Stimulated activated naive B cell treated with anti-CD40 and anti-IgM and Interleukin-4, amounts not matched to agents 10 μg/mL and 1 μg/mL and 100 μg/mL, for 72 hours (primary cell): ENCODE measurements around the gene ZNF808.
A peak's percentile ranks its signal among the peaks of the same experiment; 100 is the strongest.
"Not testable (repeated sequence)": the region's sequence is repeated elsewhere in the genome, so short reads cannot be mapped to it uniquely, and the experiment has no call there.

ENCODE experiments used
- ATAC-seq, 2 donors: fragments of 150-1000 bp; cut with Tn5 transposase; replicated peaks; 2 replicates each; pipeline ENCODE4 v1.10.0; 2021; ENCODE audit warnings: moderate library complexity in 1 of 2
- DNase-seq: peaks from one replicate; pipeline ENCODE4 v3.0.0; 2021
- H3K27ac Mint-ChIP-seq: one replicate; pipeline ENCODE4 v1.8.0; 2022; ENCODE audit warnings: mild to moderate bottlenecking, mixed read lengths
- H3K27me3 Mint-ChIP-seq, 2 donors: one replicate each; pipeline ENCODE4 v1.8.0; 2022; ENCODE audit warnings: mixed read lengths in 2 of 2
- H3K36me3 Mint-ChIP-seq, 2 donors: one replicate each; pipeline ENCODE4 v1.8.0; 2022; ENCODE audit warnings: mixed read lengths in 2 of 2, mild to moderate bottlenecking in 1 of 2
- H3K4me1 Mint-ChIP-seq, 2 donors: one replicate each; pipeline ENCODE4 v1.8.0; 2022; ENCODE audit warnings: mixed read lengths in 2 of 2, mild to moderate bottlenecking in 1 of 2
- H3K4me3 Mint-ChIP-seq, 2 donors: one replicate each; pipeline ENCODE4 v1.8.0; 2022; ENCODE audit warnings: mild to moderate bottlenecking in 2 of 2, mixed read lengths in 2 of 2, moderate library complexity in 1 of 2
- H3K9me3 Mint-ChIP-seq, 2 donors: one replicate each; pipeline ENCODE4 v1.8.0; 2022; ENCODE audit warnings: mixed read lengths in 2 of 2, mild to moderate bottlenecking in 1 of 2

The ZNF808 gene

DNA sequence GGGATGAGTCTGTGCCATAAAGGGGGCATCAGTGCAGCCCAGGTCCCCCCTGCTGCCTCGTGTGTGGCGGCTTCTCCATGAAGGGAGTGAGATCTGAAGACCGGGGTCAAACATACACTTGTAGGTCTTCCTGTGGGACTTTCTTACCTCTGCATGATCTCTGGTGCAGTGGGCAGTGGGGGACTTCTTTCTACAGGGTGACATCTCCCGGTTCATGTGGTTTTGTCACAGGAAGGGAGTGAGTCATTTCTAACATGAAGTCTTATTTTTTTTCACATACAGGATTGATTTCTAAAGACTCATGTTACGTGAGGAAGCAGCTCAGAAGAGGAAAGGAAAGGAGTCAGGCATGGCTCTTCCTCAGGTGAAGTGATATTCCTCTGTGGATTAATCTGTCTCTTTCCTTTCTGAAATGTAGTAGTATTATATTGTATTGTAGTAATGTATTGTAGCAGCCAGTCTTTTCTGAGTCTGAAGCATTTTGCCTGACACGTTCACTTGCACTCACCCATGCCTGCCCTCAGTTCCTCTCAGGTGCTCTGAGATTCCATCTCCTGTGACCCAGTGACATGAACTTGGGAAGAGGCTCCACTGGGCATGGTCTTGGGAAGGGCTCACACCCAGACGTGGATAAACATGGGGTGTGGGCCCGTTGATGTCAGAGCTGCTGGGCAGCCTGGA is 15.7 kb downstream of the ZNF808 start:
- H3K27ac Mint-ChIP-seq, result peak overlapping the region; percentile 79
- H3K4me1 Mint-ChIP-seq, result peaks cover 21 to 22% of the 10 kb centered on the region in 2 donors
- H3K27me3 Mint-ChIP-seq, result no peaks in the 10 kb centered on the region
- peak; percentile 84 to 95 for ATAC-seq
- H3K4me3 Mint-ChIP-seq, result peak overlapping the region; percentile 32 to 41
- H3K9me3 Mint-ChIP-seq, result peaks cover 3 to 7% of the 10 kb centered on the region in 2 donors
- H3K36me3 Mint-ChIP-seq, result peaks cover 54 to 76% of the 10 kb centered on the region in 2 donors
- DNase-seq, result peak; percentile 12

DNA sequence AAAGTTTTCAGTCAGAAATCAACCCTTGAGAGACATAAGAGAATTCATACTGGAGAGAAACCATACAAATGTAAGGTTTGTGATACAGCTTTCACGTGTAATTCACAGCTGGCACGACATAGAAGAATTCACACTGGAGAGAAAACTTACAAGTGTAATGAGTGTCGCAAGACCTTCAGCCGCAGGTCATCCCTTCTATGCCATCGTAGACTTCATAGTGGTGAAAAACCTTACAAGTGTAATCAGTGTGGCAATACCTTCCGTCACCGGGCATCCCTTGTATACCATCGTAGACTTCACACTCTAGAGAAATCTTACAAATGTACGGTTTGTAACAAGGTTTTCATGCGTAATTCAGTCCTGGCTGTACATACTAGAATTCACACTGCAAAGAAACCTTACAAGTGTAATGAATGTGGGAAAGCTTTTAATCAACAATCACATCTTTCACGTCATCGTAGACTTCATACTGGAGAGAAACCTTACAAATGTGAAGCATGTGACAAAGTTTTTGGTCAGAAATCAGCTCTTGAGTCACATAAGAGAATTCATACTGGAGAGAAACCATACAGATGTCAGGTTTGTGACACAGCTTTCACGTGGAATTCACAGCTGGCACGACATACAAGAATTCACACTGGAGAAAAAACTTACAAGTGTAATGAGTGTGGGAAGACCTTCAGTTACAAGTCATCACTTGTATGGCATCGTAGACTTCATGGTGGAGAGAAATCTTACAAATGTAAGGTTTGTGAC is 26.9 kb downstream of the ZNF808 start:
- ATAC-seq, result no peak
- no peak for DNase-seq
- Mint-ChIP-seq H3K4me3 (no peak overlapping the region), H3K27me3 (no peaks in the 10 kb centered on the region), H3K27ac (no peak overlapping the region), H3K36me3 (peaks cover 83 to 90% of the 10 kb centered on the region in 2 donors), H3K4me1 (peaks cover 0 to 2% of the 10 kb centered on the region in 2 donors), H3K9me3 (peaks cover 33 to 40% of the 10 kb centered on the region in 2 donors)

- Mint-ChIP-seq H3K9me3 (peaks cover 39 to 41% of the 10 kb centered on the region in 2 donors), H3K27ac (no peak overlapping the region), H3K36me3 (peaks cover 83 to 92% of the 10 kb centered on the region in 2 donors), H3K4me3 (no peak overlapping the region), H3K4me1 (no peaks in the 10 kb centered on the region), H3K27me3 (no peaks in the 10 kb centered on the region)
- no peak for DNase-seq
- no peak for ATAC-seq
Observed at GRCh38 chr19:52557231-52557995, 29.9 kb downstream of the ZNF808 start.

DNA sequence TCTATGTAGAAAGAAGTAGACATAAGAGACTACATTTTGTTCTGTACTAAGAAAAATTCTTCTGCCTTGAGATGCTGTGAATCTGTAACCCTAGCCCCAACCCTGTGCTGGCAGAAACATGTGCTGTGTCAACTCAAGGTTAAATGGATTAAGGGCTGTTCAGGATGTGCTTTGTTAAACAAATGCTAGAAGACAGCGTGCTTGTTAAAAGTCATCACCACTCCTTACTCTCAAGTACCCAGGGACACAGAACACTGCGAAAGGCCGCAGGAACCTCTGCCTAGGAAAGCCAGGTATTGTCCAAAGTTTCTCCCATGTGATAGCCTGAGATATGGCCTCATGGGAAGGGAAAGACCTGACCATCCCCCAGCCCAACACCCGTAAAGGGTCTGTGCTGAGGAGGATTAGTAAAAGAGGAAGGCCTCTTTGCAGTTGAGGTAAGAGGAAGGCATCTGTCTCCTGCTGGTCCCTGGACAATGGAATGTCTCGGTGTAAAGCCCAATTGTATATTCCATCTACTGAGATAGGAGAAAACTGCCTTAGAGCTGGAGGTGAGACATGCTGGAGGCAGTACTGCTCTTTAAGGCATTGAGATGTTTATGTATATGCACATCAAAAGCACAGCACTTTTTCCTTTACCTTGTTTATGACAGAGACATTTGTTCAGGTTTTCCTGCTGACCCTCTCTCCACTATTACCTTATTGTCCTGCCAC is 31.4 kb downstream of the ZNF808 start:
- H3K4me1 Mint-ChIP-seq, ATAC-seq, DNase-seq, H3K27me3 Mint-ChIP-seq, H3K4me3 Mint-ChIP-seq: not testable (repeated sequence)
- Mint-ChIP-seq H3K36me3 (peaks cover 83 to 92% of the 10 kb centered on the region in 2 donors), H3K9me3 (peaks cover 37 to 40% of the 10 kb centered on the region in 2 donors), H3K27ac (peak overlapping the region; percentile 85)

DNA sequence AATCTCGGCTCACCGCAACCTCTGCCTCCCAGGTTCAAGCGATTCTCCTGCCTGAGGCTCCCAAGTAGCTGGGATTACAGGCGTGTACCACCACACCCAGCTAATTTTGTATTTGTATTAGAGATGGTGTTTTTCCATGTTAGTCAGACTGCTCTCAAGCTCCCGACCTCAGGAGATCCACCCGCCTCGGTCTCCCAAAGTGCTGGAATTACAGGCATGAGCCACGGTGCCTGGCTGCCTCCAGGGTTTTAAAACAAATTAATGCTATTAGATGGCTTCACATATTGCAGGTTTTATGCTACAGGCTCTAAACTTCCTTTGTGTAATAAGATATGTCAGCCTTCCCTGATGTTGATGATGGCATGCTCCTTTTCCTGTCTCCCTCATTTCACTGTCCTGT is 34.1 kb downstream of the ZNF808 start:
- ATAC-seq, H3K27ac Mint-ChIP-seq, DNase-seq, H3K27me3 Mint-ChIP-seq, H3K4me1 Mint-ChIP-seq, H3K4me3 Mint-ChIP-seq: not testable (repeated sequence)
- Mint-ChIP-seq H3K36me3 (peaks cover 76 to 89% of the 10 kb centered on the region in 2 donors), H3K9me3 (peaks cover 27 to 32% of the 10 kb centered on the region in 2 donors)

- Mint-ChIP-seq H3K9me3 (peaks cover 13 to 23% of the 10 kb centered on the region in 2 donors), H3K27ac (no peak overlapping the region), H3K36me3 (peaks cover 41 to 53% of the 10 kb centered on the region in 2 donors), H3K4me1 (peaks cover 6 to 7% of the 10 kb centered on the region in 2 donors), H3K4me3 (no peak overlapping the region), H3K27me3 (no peaks in the 10 kb centered on the region)
- DNase-seq, result no peak
- ATAC-seq, result no peak
Observed at GRCh38 chr19:52566121-52566520, 38.7 kb downstream of the ZNF808 start.

DNA sequence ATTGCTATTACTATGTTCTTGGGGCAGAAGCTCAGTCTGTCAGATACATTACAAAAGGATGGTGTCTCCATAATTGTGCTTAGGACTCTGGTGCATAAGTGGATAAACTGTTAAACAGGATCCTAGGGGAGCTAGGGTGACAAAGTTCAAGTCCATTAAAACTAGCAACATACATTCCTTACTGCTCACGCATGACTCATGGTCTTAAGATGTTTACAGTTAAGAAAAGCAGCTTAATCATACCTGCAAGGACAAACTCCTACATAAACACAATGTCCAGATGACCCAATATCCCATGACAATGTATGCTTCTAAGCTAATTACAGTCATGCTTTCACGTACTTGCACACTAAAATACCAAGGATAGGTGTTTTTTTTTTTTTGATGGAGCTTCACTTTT is 39.1 kb downstream of the ZNF808 start:
- ATAC-seq, result no peak
- Mint-ChIP-seq H3K9me3 (peaks cover 13 to 26% of the 10 kb centered on the region in 2 donors), H3K27me3 (no peaks in the 10 kb centered on the region), H3K4me1 (peaks cover 11% of the 10 kb centered on the region in 2 donors), H3K27ac (no peak overlapping the region), H3K4me3 (no peak overlapping the region), H3K36me3 (peaks cover 40 to 53% of the 10 kb centered on the region in 2 donors)
- DNase-seq, result no peak

DNA sequence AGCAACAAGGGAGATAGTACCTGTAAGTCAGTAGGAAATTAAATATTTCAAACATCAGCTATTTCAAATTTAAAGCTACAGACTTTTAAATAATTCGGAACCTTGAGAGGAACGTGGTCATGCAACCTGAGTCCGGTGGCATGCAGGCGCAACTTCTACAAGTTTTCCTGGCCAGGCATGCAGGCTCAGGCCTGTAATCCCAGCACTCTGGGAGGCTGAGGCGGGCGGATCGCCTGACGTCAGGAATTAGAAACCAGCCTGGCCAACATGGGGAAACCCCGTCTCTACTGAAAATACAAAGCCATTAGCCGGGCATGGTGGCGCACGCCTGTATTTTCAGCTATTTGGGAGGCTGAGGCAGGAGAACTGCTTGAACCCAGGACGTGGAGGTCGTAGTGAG is 40.5 kb downstream of the ZNF808 start:
- Mint-ChIP-seq H3K4me3 (no peak overlapping the region), H3K4me1 (peaks cover 18 to 23% of the 10 kb centered on the region in 2 donors), H3K36me3 (peaks cover 39 to 49% of the 10 kb centered on the region in 2 donors), H3K27me3 (no peaks in the 10 kb centered on the region), H3K9me3 (peaks cover 13 to 20% of the 10 kb centered on the region in 2 donors), H3K27ac (no peak overlapping the region)
- ATAC-seq (no peak), DNase-seq (no peak)

GRCh38 chr19:52569638-52569999 is 42.2 kb downstream of the ZNF808 start:
- ATAC-seq, result peak; percentile 25 to 29
- H3K9me3 Mint-ChIP-seq, result peaks cover 11 to 14% of the 10 kb centered on the region in 2 donors
- H3K4me1 Mint-ChIP-seq, result peaks cover 20 to 29% of the 10 kb centered on the region in 2 donors
- not testable (repeated sequence) for H3K27me3 Mint-ChIP-seq, DNase-seq, H3K27ac Mint-ChIP-seq
- peak overlapping the region; percentile 92 to 93 for H3K4me3 Mint-ChIP-seq
- peaks cover 39 to 49% of the 10 kb centered on the region in 2 donors for H3K36me3 Mint-ChIP-seq

- Mint-ChIP-seq H3K36me3 (peaks cover 42 to 47% of the 10 kb centered on the region in 2 donors), H3K9me3 (peaks cover 11 to 13% of the 10 kb centered on the region in 2 donors), H3K4me1 (peaks cover 20 to 29% of the 10 kb centered on the region in 2 donors), H3K27ac (peak within 1 kb of the TSS; percentile 96), H3K27me3 (no peaks in the 10 kb centered on the region), H3K4me3 (peak within 1 kb of the TSS; percentile 92 to 93)
- DNase-seq (peak; percentile 94), ATAC-seq (peak; percentile 97 to 99)
Observed at GRCh38 chr19:52570000-52570861, 42.8 kb downstream of the ZNF808 start, which contains the start of gene ZNF701. Gene ZNF701, plus strand, starts transcription at chr19:52570287. Its CDS starts 3,861 bp downstream, at chr19:52574148.

GRCh38 chr19:52584736-52585440 is 57.4 kb downstream of the ZNF808 start:
- H3K9me3 Mint-ChIP-seq, result peaks cover 21 to 22% of the 10 kb centered on the region in 2 donors
- ATAC-seq (no peak), DNase-seq (no peak)
- peaks cover 0 to 3% of the 10 kb centered on the region in 2 donors for H3K4me1 Mint-ChIP-seq
- no peak overlapping the region for H3K4me3 Mint-ChIP-seq
- no peak overlapping the region for H3K27ac Mint-ChIP-seq
- H3K27me3 Mint-ChIP-seq, result no peaks in the 10 kb centered on the region
- H3K36me3 Mint-ChIP-seq, result peaks cover 55 to 77% of the 10 kb centered on the region in 2 donors

GRCh38 chr19:52585604-52586003 is 58.1 kb downstream of the ZNF808 start:
- peaks cover 52 to 79% of the 10 kb centered on the region in 2 donors for H3K36me3 Mint-ChIP-seq
- ATAC-seq, result no peak

More at GRCh38 chr19:52585604-52586003, 58.1 kb downstream of the ZNF808 start:
- H3K27me3 Mint-ChIP-seq, result no peaks in the 10 kb centered on the region
- no peak overlapping the region for H3K4me3 Mint-ChIP-seq
- peaks cover 21 to 22% of the 10 kb centered on the region in 2 donors for H3K9me3 Mint-ChIP-seq
- DNase-seq, result no peak
- H3K27ac Mint-ChIP-seq, result no peak overlapping the region
- peaks cover 0 to 5% of the 10 kb centered on the region in 2 donors for H3K4me1 Mint-ChIP-seq
